Measurements from ENCODE around the gene BOD1L1. TPM values are rescaled to one million over a fixed set of nuclear protein-coding genes. Genes with fewer than 3 reads are reported as not detected.

The BOD1L1 gene
- total and polyA plus RNA-seq, 2 of the 8 experiments (the other 6 are each of a cell fraction or from before 2014, with no cell fraction given) = 6.8 to 39.3 TPM

DNA sequence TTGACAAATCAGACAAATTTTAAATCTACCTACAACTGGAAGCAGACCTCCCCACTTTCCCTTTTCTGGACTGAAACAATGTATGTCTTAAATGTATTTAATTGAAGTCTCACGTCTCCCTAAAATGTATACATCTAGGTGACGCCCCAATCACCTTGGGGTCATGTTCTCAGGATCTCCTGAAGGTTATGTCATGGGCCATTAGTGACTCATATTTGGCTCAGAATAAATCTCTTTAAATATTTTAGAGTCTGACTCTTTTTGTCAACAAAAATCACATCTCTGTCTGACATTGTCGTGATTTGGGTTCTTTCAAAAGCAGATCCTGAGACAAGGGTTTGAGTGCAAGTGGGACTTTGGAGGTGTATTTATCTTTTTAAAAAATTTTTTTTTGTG lies 26.2 kb upstream of the BOD1L1 start:
- Histone ChIP-seq H3K9ac (replicated peaks in 1 of 4; ENCODE audit: extremely low read depth in 1 of 4, low read depth in 3 of 4, low read length in 3 of 4) (no peak overlapping the region), H4K8ac (ENCODE audit: extremely low read depth, insufficient read depth, low read length) (no peak overlapping the region), H3K79me2 (ENCODE audit: control insufficient read depth in 1 of 2, insufficient read depth in 2 of 2, low read length in 2 of 2) (no peaks in the 10 kb centered on the region), H3K9me3 (ENCODE audit: insufficient read depth in 2 of 2, low read depth in 1 of 2, low read length in 1 of 2) (no peaks in the 10 kb centered on the region), H2BK12ac (ENCODE audit: low read depth, low read length) (0 out of 2 replicates have a peak overlapping the region, but pooled peaks have one; percentile 31), H2BK120ac (replicated peaks; ENCODE audit: low read depth, low read length) (no peak overlapping the region), H4K20me1 (replicated peaks in 1 of 2; ENCODE audit: control insufficient read depth in 1 of 2, insufficient read depth in 2 of 2, low read length in 2 of 2) (no peaks in the 10 kb centered on the region), H3K18ac (ENCODE audit: extremely low read depth, low read length) (no peak overlapping the region), H3K4me3 (ENCODE audit: extremely low read depth in 1 of 4, insufficient read depth in 2 of 4, low read depth in 3 of 4, low read length in 4 of 4) (peak overlapping the region in 1 of 4 experiments; percentile 72; a peak in 2 of 8 replicates), H3K14ac (ENCODE audit: insufficient read length) (no peak overlapping the region), H2BK5ac (ENCODE audit: low read depth, low read length) (no peak overlapping the region), H4K91ac (replicated peaks; ENCODE audit: insufficient read length, low read length) (no peak overlapping the region), H3K79me1 (ENCODE audit: low read depth, low read length) (no peaks in the 10 kb centered on the region), H3K4me2 (ENCODE audit: insufficient read depth in 1 of 2, low read depth in 2 of 2, low read length in 2 of 2) (peak overlapping the region; percentile 52 to 87; a peak in 3 of 4 replicates), H2AK5ac (ENCODE audit: low read depth, low read length) (no peak overlapping the region), H3K23me2 (ENCODE audit: low read depth, low read length) (peaks cover 2% of the 10 kb centered on the region; the same call in 1 of the 2 replicates), H4K5ac (ENCODE audit: insufficient read length, low read depth, low read length) (no peak overlapping the region), H3K27me3 (replicated peaks in 1 of 4; ENCODE audit: control insufficient read depth in 3 of 4, extremely low read depth in 1 of 4, insufficient read depth in 3 of 4, low read length in 3 of 4) (no peaks in the 10 kb centered on the region), H2BK15ac (ENCODE audit: low read length) (no peak overlapping the region), H2BK20ac (ENCODE audit: low read length) (no peak overlapping the region), H3K36me3 (ENCODE audit: control insufficient read depth in 2 of 4, insufficient read depth in 4 of 4, low read length in 3 of 4) (no peaks in the 10 kb centered on the region), H3K4me1 (replicated peaks in 1 of 4; ENCODE audit: control insufficient read depth in 3 of 4, insufficient read depth in 4 of 4, low read length in 3 of 4) (no peaks in the 10 kb centered on the region; a peak in 1 of 7 replicates), H3K27ac (ENCODE audit: low read depth, low read length) (no peak overlapping the region), H3K23ac (ENCODE audit: insufficient read length) (no peak overlapping the region), H2AFZ (ENCODE audit: low read length) (no peak overlapping the region), H3K56ac (replicated peaks; ENCODE audit: insufficient read length, low read depth, low read length) (no peak overlapping the region), H3K4ac (replicated peaks; ENCODE audit: insufficient read length, low read depth, low read length) (no peak overlapping the region)
- no peak for FAIRE-seq
- ChIA-PET CTCF (ENCODE audit: partially characterized antibody) (interaction anchor here (0.6 to 6.2 kb wide), 49 partner anchors 10 to 1767 kb away, joined by 3 to 108 read pairs (median 4); partner anchors contain the start of gene BOD1L1), POLR2A (ENCODE audit: partially characterized antibody) (interaction anchor here (0.6 to 1.3 kb wide), 3 partner anchors 26 to 1487 kb away, joined by 3 read pairs; partner anchors contain the start of gene BOD1L1)
- DNase-seq (ENCODE audit: low read depth in 1 of 2, low spot score in 2 of 2) = no peak
- 91% methylated on average over 3 of the region's 3 CpGs; no CpG with 5 or more reads in 1 of the 2 experiments for WGBS, 2 experiments (ENCODE audit: extremely low coverage in 1 of 2, insufficient coverage in 1 of 2, insufficient read length in 1 of 2, insufficient replicate concordance in 2 of 2, low coverage in 1 of 2, low lambda C conversion rate in 2 of 2, missing lambda C conversion rate in 1 of 2)
- no peak for TF ChIP-seq POU5F1 (IDR thresholded peaks at IDR 0.05; ENCODE audit: low read depth, low read length)
- TF ChIP-seq, protein P1, sequence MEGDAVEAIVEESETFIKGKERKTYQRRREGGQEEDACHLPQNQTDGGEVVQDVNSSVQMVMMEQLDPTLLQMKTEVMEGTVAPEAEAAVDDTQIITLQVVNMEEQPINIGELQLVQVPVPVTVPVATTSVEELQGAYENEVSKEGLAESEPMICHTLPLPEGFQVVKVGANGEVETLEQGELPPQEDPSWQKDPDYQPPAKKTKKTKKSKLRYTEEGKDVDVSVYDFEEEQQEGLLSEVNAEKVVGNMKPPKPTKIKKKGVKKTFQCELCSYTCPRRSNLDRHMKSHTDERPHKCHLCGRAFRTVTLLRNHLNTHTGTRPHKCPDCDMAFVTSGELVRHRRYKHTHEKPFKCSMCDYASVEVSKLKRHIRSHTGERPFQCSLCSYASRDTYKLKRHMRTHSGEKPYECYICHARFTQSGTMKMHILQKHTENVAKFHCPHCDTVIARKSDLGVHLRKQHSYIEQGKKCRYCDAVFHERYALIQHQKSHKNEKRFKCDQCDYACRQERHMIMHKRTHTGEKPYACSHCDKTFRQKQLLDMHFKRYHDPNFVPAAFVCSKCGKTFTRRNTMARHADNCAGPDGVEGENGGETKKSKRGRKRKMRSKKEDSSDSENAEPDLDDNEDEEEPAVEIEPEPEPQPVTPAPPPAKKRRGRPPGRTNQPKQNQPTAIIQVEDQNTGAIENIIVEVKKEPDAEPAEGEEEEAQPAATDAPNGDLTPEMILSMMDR (IDR thresholded peaks at IDR 0.05; ENCODE audit: control extremely low read depth in 1 of 3, insufficient read depth in 1 of 3, low read depth in 1 of 3, low read length in 3 of 3) = no peak
- no peak for TF ChIP-seq SP2 (IDR thresholded peaks at IDR 0.05; ENCODE audit: low read length)
- TF ChIP-seq NRF1 (IDR thresholded peaks at IDR 0.05; ENCODE audit: low read depth, low read length) = no peak

All from H1 (cell line).